HEK293 (cell line): ENCODE data around the gene ATP6V0A4.

Experiments
- ZBTB49 ChIP-seq: fragments of 450-650 bp; formaldehyde crosslinking; IDR thresholded peaks from 2 replicates; pipeline ENCODE4 v1.5.1; 2016; ENCODE audit warnings: missing biosample characterization, missing genetic modification characterization, low read depth
- ZNF174 ChIP-seq: fragments of 450-650 bp; formaldehyde crosslinking; IDR thresholded peaks from 2 replicates; pipeline ENCODE4 v1.5.0; 2017; ENCODE audit warnings: missing biosample characterization, mild to moderate bottlenecking, missing genetic modification characterization

- TF ChIP-seq ZBTB49 (tag by site-specific recombination) (no peak), ZNF174 (no peak)
Observed at GRCh38 chr7:138667535-138668228, 130.3 kb downstream of the ATP6V0A4 start.
